Measurements from ENCODE around the gene CHD5. TPM values are rescaled to one million over a fixed set of nuclear protein-coding genes. Genes with fewer than 3 reads are reported as not detected.

CHD5 gene
- total RNA-seq, 1 donor: under 0.01 TPM

- Histone ChIP-seq H3K4me1 (ENCODE audit: insufficient read depth, low read length) (no peaks in the 10 kb centered on the region), H3K79me2 (ENCODE audit: insufficient read depth, low read length) (no peaks in the 10 kb centered on the region), H3K4me2 (ENCODE audit: insufficient read depth, low read length) (no peak overlapping the region), H2AFZ (ENCODE audit: low read length) (no peak overlapping the region), H3K27me3 (ENCODE audit: insufficient read depth, low read length) (no peaks in the 10 kb centered on the region), H3K4me3 (ENCODE audit: insufficient read depth, low read length) (no peak overlapping the region), H4K20me1 (ENCODE audit: insufficient read depth, low read length) (no peaks in the 10 kb centered on the region), H3K27ac (ENCODE audit: low read depth, low read length) (no peak overlapping the region), H3K36me3 (ENCODE audit: insufficient read depth, low read length) (no peaks in the 10 kb centered on the region), H3K9me3 (ENCODE audit: low read depth, low read length) (no peaks in the 10 kb centered on the region)
- DNase-seq (ENCODE audit: insufficient read length, low spot score, missing footprints): no peak
- no peak for TF ChIP-seq CTCF (IDR thresholded peaks at IDR 0.05; ENCODE audit: extremely low read depth, low read depth, low read length)
These were observed 45.2 kb downstream of the CHD5 start for GRCh38 chr1:6134741-6135510.

GRCh38 chr1:6134206-6134605, 45.9 kb downstream of the CHD5 start:
- Histone ChIP-seq H3K79me2 (ENCODE audit: insufficient read depth, low read length) (no peaks in the 10 kb centered on the region), H3K4me2 (ENCODE audit: insufficient read depth, low read length) (no peak overlapping the region), H4K20me1 (ENCODE audit: insufficient read depth, low read length) (no peaks in the 10 kb centered on the region), H3K4me3 (ENCODE audit: insufficient read depth, low read length) (no peak overlapping the region), H2AFZ (ENCODE audit: low read length) (no peak overlapping the region), H3K27ac (ENCODE audit: low read depth, low read length) (no peak overlapping the region), H3K27me3 (ENCODE audit: insufficient read depth, low read length) (no peaks in the 10 kb centered on the region), H3K4me1 (ENCODE audit: insufficient read depth, low read length) (no peaks in the 10 kb centered on the region), H3K36me3 (ENCODE audit: insufficient read depth, low read length) (no peaks in the 10 kb centered on the region), H3K9me3 (ENCODE audit: low read depth, low read length) (no peaks in the 10 kb centered on the region)
- no peak for DNase-seq (ENCODE audit: insufficient read length, low spot score, missing footprints)
- no peak for TF ChIP-seq CTCF (IDR thresholded peaks at IDR 0.05; ENCODE audit: extremely low read depth, low read depth, low read length)

DNA sequence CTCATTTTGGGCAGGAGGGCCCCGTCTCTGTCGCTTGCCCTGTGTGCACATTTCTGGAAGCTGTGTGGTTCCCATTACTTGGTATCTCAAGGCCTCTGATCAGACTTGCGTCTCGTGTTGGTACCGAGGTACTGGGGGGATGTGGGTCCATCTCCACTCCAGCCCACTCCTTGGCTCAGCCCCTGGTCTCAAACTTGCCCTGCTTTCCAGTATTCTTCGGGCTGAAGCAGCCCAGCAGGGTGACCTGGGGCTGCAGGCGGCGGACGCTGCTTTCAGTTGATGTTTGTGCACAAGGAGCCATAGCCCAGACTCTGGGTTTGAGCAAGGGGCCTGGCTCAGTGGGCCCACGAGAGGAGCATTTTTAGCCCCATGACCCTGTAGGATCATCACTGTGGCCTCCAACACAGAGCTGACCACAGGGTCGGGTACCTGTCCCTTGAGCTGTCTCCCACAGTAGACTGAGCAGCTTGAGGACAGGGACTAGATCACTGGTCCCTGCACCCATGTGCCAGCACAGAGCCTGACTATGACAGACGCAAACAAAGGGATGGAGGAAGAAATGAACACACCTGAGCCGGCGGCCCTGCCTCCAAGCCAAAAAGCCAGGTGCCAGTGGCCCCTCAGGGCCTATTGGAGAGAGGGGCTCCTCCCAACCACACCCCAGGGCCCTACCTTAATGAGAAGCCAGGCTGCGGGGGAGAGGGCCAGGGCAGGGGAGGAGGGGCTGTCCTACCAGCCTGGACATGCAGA, 46.8 kb downstream of the CHD5 start:
- no peak overlapping the region for H3K4me3 ChIP-seq (ENCODE audit: insufficient read depth, low read length)
- no peaks in the 10 kb centered on the region for H3K79me2 ChIP-seq (ENCODE audit: insufficient read depth, low read length)
- H3K9me3 ChIP-seq (ENCODE audit: low read depth, low read length): no peaks in the 10 kb centered on the region
- H3K4me1 ChIP-seq (ENCODE audit: insufficient read depth, low read length): no peaks in the 10 kb centered on the region
- no peak for TF ChIP-seq CTCF (IDR thresholded peaks at IDR 0.05; ENCODE audit: extremely low read depth, low read depth, low read length)
- DNase-seq (ENCODE audit: insufficient read length, low spot score, missing footprints): peak; percentile 86
- H3K36me3 ChIP-seq (ENCODE audit: insufficient read depth, low read length): no peaks in the 10 kb centered on the region
- H4K20me1 ChIP-seq (ENCODE audit: insufficient read depth, low read length): no peaks in the 10 kb centered on the region
- no peak overlapping the region for H3K4me2 ChIP-seq (ENCODE audit: insufficient read depth, low read length)
- no peak overlapping the region for H2AFZ ChIP-seq (ENCODE audit: low read length)
- no peak overlapping the region for H3K27ac ChIP-seq (ENCODE audit: low read depth, low read length)
- H3K27me3 ChIP-seq (ENCODE audit: insufficient read depth, low read length): no peaks in the 10 kb centered on the region

GRCh38 chr1:6131561-6131960, 48.6 kb downstream of the CHD5 start:
- H4K20me1 ChIP-seq (ENCODE audit: insufficient read depth, low read length): no peaks in the 10 kb centered on the region
- no peaks in the 10 kb centered on the region for H3K9me3 ChIP-seq (ENCODE audit: low read depth, low read length)
- H3K79me2 ChIP-seq (ENCODE audit: insufficient read depth, low read length): no peaks in the 10 kb centered on the region
- no peak overlapping the region for H3K27ac ChIP-seq (ENCODE audit: low read depth, low read length)
- no peak overlapping the region for H2AFZ ChIP-seq (ENCODE audit: low read length)
- DNase-seq (ENCODE audit: insufficient read length, low spot score, missing footprints): no peak
- no peak overlapping the region for H3K4me2 ChIP-seq (ENCODE audit: insufficient read depth, low read length)
- TF ChIP-seq CTCF (IDR thresholded peaks at IDR 0.05; ENCODE audit: extremely low read depth, low read depth, low read length): no peak
- no peaks in the 10 kb centered on the region for H3K27me3 ChIP-seq (ENCODE audit: insufficient read depth, low read length)
- no peaks in the 10 kb centered on the region for H3K36me3 ChIP-seq (ENCODE audit: insufficient read depth, low read length)
- no peaks in the 10 kb centered on the region for H3K4me1 ChIP-seq (ENCODE audit: insufficient read depth, low read length)
- H3K4me3 ChIP-seq (ENCODE audit: insufficient read depth, low read length): no peak overlapping the region

All from osteoblast (primary cell).